HG03045 (cell line): ENCODE measurements around the gene EVI5.

ENCODE experiments used
- ATAC-seq: cut with Tn5 transposase; IDR thresholded peaks from one replicate; pipeline ENCODE4 v1.9.1; 2021; ENCODE audit warnings: mild to moderate bottlenecking, moderate library complexity; ENCODE audit not compliant: unreplicated experiment

The EVI5 gene

GRCh38 chr1:92465256-92465647, 319.7 kb downstream of the EVI5 start:
- ATAC-seq: no peak

GRCh38 chr1:92464588-92465255, 320.2 kb downstream of the EVI5 start:
- no peak for ATAC-seq

- ATAC-seq: peak; percentile 54
Observed at GRCh38 chr1:92461364-92462097, 323.4 kb downstream of the EVI5 start.

GRCh38 chr1:92459871-92460320, 325.0 kb downstream of the EVI5 start:
- ATAC-seq: no peak
